ACHN (cell line): ENCODE measurements around the gene CLCN3.

Experiments used
- DNase-seq: peaks from one replicate; pipeline ENCODE4 v3.0.0-alpha.2; 2015
- in situ Hi-C: cut with HindIII; loops from 2 replicates; pipeline ENCODE4 v1.10.0; 2017; ENCODE audit warnings: low sequenced_read_pairs, low pct_ligation_motif_present, low pct_unique_long_range_greater_than_20kb

CLCN3 gene

GRCh38 chr4:169645627-169646026 lies 25.2 kb downstream of the CLCN3 start:
- no peak for DNase-seq
- in situ Hi-C loops: no loop called here

DNA sequence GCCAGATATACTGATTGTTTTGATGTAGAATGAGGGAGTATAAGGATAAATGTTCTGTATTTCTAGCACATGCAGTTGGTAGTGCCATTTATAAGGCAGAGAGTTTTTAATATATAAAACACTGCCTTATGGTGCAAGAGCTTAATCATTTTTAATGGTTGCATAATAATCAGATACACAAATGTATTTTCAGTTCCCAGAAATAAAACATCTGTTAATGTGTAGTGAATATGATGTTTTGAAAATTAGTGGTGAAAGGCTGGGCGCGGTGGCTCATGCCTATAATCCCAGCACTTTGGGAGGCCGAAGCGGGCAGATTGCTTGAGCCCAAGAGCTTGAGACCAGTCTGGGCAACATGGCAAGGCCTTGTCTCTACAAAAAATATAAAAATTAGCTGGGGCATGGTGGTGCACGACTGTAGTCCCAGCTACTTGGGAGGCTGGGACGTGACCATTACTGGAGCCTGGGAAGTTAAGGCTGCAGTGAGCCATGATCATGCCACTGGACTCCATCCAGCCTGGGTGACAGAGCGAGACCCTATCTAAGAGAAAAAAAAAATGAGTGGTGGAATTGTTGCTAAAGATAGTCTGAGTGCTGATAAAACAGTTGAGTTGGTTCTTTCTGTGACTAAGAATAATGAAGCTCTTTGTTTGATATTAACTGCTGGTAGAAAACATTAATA lies 29.3 kb downstream of the CLCN3 start:
- in situ Hi-C loops: no loop called here
- DNase-seq: no peak

GRCh38 chr4:169650227-169650936 lies 30.0 kb downstream of the CLCN3 start:
- in situ Hi-C loops: no loop called here

DNA sequence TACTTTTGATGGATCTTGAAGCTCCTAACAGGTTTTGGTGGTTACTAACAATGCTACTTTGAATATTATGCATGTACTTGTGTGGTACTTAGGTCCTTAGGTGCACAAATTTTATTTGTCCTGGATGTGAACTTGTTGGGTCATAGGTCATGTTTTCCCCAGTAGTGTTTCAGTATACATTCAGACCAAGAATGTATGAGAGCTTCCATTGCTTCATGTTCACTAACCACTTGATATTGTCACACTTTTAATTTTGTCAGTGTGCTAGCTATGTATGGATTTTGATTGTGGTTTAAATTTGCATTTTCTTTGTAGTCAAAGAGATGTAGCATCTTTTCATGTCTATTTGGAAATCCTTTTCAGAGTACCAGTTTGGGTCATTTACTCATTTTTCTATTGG lies 32.2 kb downstream of the CLCN3 start:
- in situ Hi-C loops: no loop called here
- no peak for DNase-seq

More at GRCh38 chr4:169650227-169650936, 30.0 kb downstream of the CLCN3 start:
- no peak for DNase-seq

DNA sequence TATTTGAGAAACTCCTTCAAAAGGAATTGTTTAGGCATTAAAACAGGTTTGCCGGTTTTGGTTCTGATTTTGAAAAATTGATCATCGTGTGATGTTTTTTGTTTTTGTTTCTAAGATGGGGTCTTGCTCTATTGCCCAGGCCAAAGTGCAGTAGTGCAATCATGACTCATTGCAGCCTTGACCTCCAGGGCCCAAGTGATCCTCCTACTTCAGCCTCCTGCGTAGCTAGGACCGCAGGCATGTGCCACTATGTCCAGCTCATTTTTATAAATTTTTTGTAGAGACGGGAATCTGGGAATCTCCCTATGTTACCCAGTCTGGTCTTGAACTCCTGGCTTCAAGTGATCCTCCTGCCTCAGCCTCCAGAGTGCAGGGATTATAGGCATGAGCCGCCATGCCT lies 35.0 kb downstream of the CLCN3 start:
- in situ Hi-C loops: no loop called here
- DNase-seq: no peak

DNA sequence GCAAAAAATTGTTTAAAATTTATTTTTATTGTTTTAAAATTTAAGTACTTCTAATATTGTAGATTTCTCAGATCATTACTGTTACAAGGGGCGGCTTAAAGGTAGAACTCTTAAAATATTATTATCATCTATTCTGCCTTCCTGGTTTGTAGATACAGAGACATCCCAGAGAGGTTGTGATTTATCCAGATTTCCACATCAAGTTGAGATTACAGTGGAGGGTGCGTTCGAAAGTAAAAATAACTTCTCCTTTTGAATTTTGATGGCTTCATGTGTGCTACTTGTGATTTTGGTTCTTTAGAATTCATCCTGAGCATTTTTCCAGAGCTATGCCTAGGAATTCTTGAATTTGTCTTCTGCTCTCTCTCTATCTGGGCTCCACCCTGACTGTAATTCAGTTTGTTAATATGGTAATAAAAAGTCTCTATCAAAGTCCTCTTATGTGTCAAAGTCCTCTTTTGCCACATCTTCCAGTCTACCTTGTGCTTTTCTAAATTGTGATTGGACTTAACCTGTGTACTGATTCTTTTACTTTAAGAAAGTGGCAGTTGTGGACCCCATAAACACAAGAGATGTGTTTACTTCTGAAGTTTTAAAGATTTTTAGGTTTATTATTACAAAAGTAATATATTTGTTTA lies 37.2 kb downstream of the CLCN3 start:
- in situ Hi-C loops: no loop called here
- DNase-seq: no peak

DNA sequence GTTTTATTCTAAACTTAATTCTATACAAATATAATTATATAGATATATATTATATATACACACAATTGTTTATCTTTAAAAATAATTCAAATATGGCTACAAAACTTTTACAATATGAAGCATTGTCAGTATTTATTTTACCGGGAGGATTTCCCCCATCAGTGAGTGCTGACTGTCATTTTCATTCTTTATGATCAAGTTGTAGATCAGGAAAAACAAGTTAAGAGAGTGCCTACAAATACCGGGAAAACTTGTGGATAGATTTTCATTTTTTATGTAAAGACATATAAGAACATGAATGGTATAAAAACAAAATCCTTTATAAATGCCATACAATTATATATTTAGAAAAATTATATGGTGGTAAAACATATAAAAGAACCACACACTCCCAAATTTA lies 37.8 kb downstream of the CLCN3 start:
- in situ Hi-C loops: no loop called here
- DNase-seq: no peak

GRCh38 chr4:169658975-169659715 lies 38.8 kb downstream of the CLCN3 start:
- in situ Hi-C loops: no loop called here
- DNase-seq: peak; percentile 18

- in situ Hi-C loops: no loop called here
- DNase-seq: peak; percentile 98
These were observed 39.6 kb downstream of the CLCN3 start for GRCh38 chr4:169659716-169660670.

DNA sequence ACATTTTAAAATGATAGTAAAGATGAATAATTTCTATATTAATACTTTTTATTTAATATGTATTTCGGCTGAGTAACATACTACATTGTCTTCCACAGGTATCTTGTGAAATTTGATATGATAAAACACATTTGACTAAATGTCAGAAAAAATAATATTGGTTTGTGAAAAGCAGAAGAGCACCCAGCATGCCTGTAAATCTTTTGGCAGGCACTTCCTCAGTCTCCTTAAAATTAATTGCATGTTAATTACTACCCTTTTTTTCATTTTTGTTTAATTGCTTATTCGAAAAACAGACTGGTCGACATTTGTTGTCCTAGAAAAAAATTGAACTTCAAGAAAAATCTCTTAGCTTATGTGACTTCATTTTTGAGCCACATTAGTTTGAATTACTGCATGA lies 40.6 kb downstream of the CLCN3 start:
- in situ Hi-C loops: no loop called here
- no peak for DNase-seq

- no peak for DNase-seq
- in situ Hi-C loops: no loop called here
These were observed 41.4 kb downstream of the CLCN3 start for GRCh38 chr4:169661761-169662160.

DNA sequence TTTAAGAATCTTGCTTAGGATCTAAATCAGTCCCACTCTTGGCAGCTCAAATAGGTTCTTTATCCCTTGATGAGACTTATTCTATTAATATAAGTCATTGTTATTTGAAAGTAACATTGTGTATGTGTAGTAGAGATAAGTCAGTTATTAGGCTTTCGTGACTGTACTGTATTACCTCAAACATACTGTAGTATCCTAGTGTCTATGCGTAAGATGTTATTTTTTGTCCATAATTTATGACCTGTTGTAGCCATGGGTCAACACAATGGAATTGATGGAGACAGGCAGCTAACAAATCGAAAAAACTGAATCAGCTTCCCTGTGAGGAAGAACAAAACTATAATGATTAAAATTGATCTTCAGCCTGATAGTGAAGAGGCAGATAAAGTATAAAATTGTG lies 41.8 kb downstream of the CLCN3 start:
- in situ Hi-C loops: no loop called here
- DNase-seq: no peak

- no peak for DNase-seq
- in situ Hi-C loops: no loop called here
These were observed 43.0 kb downstream of the CLCN3 start for GRCh38 chr4:169663402-169663801.

GRCh38 chr4:169663831-169664230 lies 43.5 kb downstream of the CLCN3 start:
- in situ Hi-C loops: no loop called here
- DNase-seq: no peak

DNA sequence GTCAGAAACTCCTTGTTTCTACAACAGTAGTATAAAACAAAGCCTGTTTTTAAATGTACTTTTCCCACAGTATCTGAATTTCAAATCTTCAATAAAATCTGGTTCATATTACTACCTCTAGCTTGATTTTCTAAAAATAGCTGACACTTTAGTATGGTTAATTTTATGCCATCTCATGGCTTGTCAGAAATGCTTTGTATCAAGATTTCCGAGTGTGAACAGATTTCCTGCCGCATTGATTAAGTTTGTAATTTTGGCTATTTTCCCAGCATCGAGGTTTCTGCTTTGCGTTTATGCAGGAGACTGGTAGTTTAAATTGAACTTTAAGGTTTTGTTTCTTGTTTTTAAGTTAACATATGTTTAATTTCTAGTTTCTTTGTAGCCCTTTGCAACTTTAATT lies 44.2 kb downstream of the CLCN3 start:
- no peak for DNase-seq
- in situ Hi-C loops: no loop called here

GRCh38 chr4:169665046-169665737 lies 44.8 kb downstream of the CLCN3 start:
- no peak for DNase-seq
- in situ Hi-C loops: no loop called here

DNA sequence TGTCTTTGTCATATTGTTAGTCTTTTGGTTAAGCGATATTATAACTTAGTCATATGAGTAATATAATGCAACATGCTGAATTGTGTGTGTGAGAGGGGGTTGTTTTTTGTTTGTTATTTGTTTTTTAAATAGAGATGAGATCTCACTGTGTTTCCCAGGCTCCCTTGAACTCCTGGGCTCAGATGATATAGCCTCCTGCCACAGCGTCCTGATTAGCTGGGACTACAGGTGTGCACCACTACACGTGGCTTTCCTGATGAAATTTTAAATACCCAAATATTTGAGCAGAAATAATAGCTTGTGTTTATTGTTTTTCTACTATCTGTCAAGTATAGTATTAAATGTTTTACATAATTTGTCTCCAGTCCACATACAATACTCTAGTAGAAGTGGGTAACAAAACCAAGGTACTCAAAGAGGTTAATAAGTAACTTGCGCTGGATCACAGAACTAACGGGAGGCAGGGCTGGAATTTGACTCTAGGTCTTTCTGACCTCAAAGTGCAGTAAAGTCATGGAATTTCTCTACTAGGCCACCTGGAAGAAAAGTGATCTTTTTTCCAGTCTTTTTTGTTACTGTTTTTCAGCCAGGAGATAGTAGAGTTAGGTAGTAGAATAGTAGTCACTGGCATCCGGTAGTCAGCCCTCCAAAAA lies 47.8 kb downstream of the CLCN3 start:
- in situ Hi-C loops: no loop called here
- DNase-seq: peak; percentile 7
